Dendritic cell treated with granulocyte-macrophage colony-stimulating factor and Interleukin-4, amounts not matched to agents 40 ng/mL and 50 ng/mL, for 4 days (primary cell): ENCODE results near the gene AFTPH.

Experiments
- H3K27ac Mint-ChIP-seq: one replicate; pipeline ENCODE4 v1.8.0; 2022; ENCODE audit warnings: mild to moderate bottlenecking, mixed read lengths
- H3K27me3 Mint-ChIP-seq: one replicate; pipeline ENCODE4 v1.8.0; 2022; ENCODE audit warnings: mild to moderate bottlenecking, mixed read lengths
- H3K36me3 Mint-ChIP-seq: one replicate; pipeline ENCODE4 v1.8.0; 2022; ENCODE audit warnings: low read depth, mixed read lengths
- H3K4me1 Mint-ChIP-seq: one replicate; pipeline ENCODE4 v1.8.0; 2022; ENCODE audit warnings: low read depth, mixed read lengths
- H3K4me3 Mint-ChIP-seq: one replicate; pipeline ENCODE4 v1.8.0; 2022; ENCODE audit warnings: mild to moderate bottlenecking, moderate library complexity, mixed read lengths
- H3K9me3 Mint-ChIP-seq: one replicate; pipeline ENCODE4 v1.8.0; 2022; ENCODE audit warnings: mixed read lengths
- intact Hi-C: fragments of 100-400 bp; cut with micrococcal nuclease; formaldehyde crosslinking; loops from one replicate; pipeline ENCODE4 v1.15.0; 2022

The AFTPH gene

GRCh38 chr2:64635976-64636911 lies 112.1 kb downstream of the AFTPH start:
- Mint-ChIP-seq H3K4me1 (peaks cover 52% of the 10 kb centered on the region), H3K4me3 (no peak overlapping the region), H3K36me3 (peaks cover 43% of the 10 kb centered on the region), H3K27ac (peak overlapping the region; percentile 5), H3K27me3 (no peaks in the 10 kb centered on the region), H3K9me3 (no peaks in the 10 kb centered on the region)
- intact Hi-C loops = loop anchor here (5.0 kb wide), 1 partner anchor 44 kb away; no protein-coding TSS in a partner anchor

GRCh38 chr2:64637000-64637635 lies 113.0 kb downstream of the AFTPH start:
- Mint-ChIP-seq H3K4me3 (no peak overlapping the region), H3K4me1 (peaks cover 61% of the 10 kb centered on the region), H3K27ac (peak overlapping the region; percentile 5), H3K9me3 (no peaks in the 10 kb centered on the region), H3K36me3 (peaks cover 46% of the 10 kb centered on the region), H3K27me3 (no peaks in the 10 kb centered on the region)
- intact Hi-C loops = loop anchor here (5.0 kb wide), 1 partner anchor 45 kb away; no protein-coding TSS in a partner anchor

GRCh38 chr2:64637931-64638330 lies 113.8 kb downstream of the AFTPH start:
- Mint-ChIP-seq H3K4me1 (peaks cover 67% of the 10 kb centered on the region), H3K27me3 (no peaks in the 10 kb centered on the region), H3K36me3 (peaks cover 41% of the 10 kb centered on the region)

GRCh38 chr2:64638502-64639120 lies 114.5 kb downstream of the AFTPH start:
- H3K27ac Mint-ChIP-seq = peak overlapping the region; percentile 4

More at GRCh38 chr2:64637931-64638330, 113.8 kb downstream of the AFTPH start:
- H3K4me3 Mint-ChIP-seq = no peak overlapping the region
- H3K9me3 Mint-ChIP-seq = no peaks in the 10 kb centered on the region
- intact Hi-C loops = loop anchor here (5.0 kb wide), 1 partner anchor 46 kb away; no protein-coding TSS in a partner anchor
- peak overlapping the region; percentile 4 for H3K27ac Mint-ChIP-seq

GRCh38 chr2:64639691-64640090 lies 115.6 kb downstream of the AFTPH start:
- intact Hi-C loops = loop anchor here (5.0 kb wide), 1 partner anchor 47 kb away; no protein-coding TSS in a partner anchor
- Mint-ChIP-seq H3K4me3 (no peak overlapping the region), H3K9me3 (no peaks in the 10 kb centered on the region), H3K27ac (no peak overlapping the region), H3K36me3 (peaks cover 29% of the 10 kb centered on the region), H3K27me3 (no peaks in the 10 kb centered on the region), H3K4me1 (peaks cover 84% of the 10 kb centered on the region)

More at GRCh38 chr2:64638502-64639120, 114.5 kb downstream of the AFTPH start:
- Mint-ChIP-seq H3K36me3 (peaks cover 35% of the 10 kb centered on the region), H3K9me3 (no peaks in the 10 kb centered on the region), H3K4me1 (peaks cover 74% of the 10 kb centered on the region), H3K4me3 (no peak overlapping the region), H3K27me3 (no peaks in the 10 kb centered on the region)
- intact Hi-C loops = loop anchor here (5.0 kb wide), 1 partner anchor 46 kb away; no protein-coding TSS in a partner anchor

- no peaks in the 10 kb centered on the region for H3K9me3 Mint-ChIP-seq
- no peaks in the 10 kb centered on the region for H3K27me3 Mint-ChIP-seq
- H3K27ac Mint-ChIP-seq = peak overlapping the region; percentile 58
- no peak overlapping the region for H3K4me3 Mint-ChIP-seq
- intact Hi-C loops = no loop called here
- peaks cover 25% of the 10 kb centered on the region for H3K36me3 Mint-ChIP-seq
- peaks cover 91% of the 10 kb centered on the region for H3K4me1 Mint-ChIP-seq
Observed at GRCh38 chr2:64640153-64641044, 116.3 kb downstream of the AFTPH start.

- intact Hi-C loops = no loop called here
- Mint-ChIP-seq H3K4me1 (peaks cover 79% of the 10 kb centered on the region), H3K9me3 (no peaks in the 10 kb centered on the region), H3K27me3 (no peaks in the 10 kb centered on the region), H3K27ac (peak overlapping the region; percentile 18), H3K36me3 (peaks cover 13% of the 10 kb centered on the region), H3K4me3 (no peak overlapping the region)
Observed at GRCh38 chr2:64641599-64641998, 117.5 kb downstream of the AFTPH start.
